CD4-positive, alpha-beta T cell treated with Interleukin-17A for 1 hour (primary cell): Measurements from ENCODE around the gene SLC24A4.

Experiments
- DNase-seq: peaks from one replicate; pipeline ENCODE4 v3.0.0-alpha.2; 2020

Gene SLC24A4

DNA sequence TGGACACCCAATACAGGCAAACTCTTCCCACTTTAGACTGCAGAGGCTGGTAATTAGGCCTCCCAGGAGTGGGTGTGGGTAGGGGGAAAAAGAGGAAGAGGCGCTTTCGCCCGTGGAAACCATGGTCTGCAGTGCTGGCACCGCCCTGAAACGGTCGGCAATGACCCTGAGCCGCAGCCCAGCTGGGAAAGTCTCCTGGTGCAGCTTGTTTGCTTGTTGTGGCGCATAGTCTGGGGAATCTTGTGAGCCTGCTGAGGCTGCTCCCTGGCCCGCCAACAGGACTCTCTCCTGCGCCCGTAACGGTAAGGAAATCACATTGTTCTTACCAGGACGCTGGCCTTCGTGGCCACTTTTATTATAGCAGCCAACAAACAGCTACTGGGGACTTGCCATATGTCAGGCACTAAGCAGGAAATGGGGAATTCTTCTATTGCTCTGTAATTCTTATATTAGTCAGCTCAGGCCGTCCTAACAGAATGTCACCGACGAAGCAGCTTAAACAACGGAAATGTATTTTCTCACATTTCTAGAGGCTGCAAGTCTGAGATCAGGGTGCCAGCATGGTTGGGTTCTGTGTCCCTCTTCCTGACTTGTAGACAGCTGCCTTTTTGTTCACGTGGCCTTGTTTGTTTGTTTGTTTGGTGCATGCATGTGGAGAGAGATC lies 138.1 kb downstream of the SLC24A4 start:
- peak; percentile 45 for DNase-seq

GRCh38 chr14:92461891-92462290 lies 138.9 kb downstream of the SLC24A4 start:
- no peak for DNase-seq

- no peak for DNase-seq
These were observed 139.6 kb downstream of the SLC24A4 start for GRCh38 chr14:92462568-92462967.

DNA sequence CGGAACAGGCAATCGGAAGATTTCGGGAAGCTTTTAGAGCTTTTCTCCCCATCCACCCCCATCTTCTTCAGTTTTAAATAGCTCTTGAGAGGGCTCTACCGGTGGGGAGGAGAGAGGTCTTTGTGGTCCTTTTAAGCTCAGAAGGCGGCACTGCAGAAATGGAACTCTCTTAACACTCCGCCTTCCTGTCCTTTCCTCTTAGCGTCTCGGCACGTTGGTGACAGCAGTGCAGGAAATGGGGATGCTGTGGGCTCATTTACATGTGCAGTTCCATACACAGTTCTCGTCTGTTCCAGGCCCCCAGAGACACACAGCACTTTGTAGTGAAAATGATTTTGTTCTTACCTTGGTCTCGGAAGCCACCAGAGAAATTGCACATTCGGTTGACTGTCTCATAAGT lies 140.2 kb downstream of the SLC24A4 start:
- peak; percentile 12 for DNase-seq

DNA sequence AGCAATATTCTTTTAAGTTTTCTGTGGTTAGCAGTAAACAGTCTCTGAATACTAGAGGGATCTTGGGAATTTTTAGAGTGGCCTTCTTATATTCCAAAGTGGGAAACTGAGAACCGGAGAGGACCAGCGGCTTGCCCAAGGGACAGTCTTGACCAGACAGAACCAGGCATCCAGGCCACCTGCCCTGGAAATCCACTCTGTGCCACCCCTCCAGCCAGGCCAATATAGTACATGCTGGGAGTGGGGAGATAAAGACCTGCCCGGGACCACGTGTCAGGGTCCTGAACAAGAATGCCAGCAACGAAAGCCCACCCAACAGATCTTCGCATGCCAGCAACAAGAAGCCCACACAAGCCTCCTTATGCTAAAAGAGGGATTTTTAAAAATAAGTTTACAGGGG lies 141.2 kb downstream of the SLC24A4 start:
- no peak for DNase-seq

- DNase-seq: no peak
These were observed 141.8 kb downstream of the SLC24A4 start for GRCh38 chr14:92464716-92465115.

GRCh38 chr14:92465353-92466055 lies 142.5 kb downstream of the SLC24A4 start:
- DNase-seq: no peak

DNA sequence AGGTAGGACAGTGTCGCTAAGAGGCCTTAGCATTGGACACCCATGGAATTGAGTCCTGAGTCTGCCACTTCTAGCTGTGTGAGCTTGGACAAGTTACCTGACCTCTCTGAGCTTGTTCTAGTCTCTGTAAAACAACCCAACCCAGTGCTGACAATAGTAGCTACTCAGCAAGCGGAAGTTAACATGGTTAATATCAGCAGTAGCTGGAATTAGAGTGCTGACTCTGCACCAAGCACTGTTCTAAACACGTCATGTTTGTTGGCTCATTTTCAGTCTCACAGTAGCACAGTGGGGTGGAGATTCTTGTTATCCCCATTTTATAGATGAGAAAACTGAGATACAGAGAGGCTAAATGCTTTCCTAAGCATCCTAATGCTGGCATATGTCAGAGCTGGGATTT lies 143.1 kb downstream of the SLC24A4 start:
- no peak for DNase-seq

DNA sequence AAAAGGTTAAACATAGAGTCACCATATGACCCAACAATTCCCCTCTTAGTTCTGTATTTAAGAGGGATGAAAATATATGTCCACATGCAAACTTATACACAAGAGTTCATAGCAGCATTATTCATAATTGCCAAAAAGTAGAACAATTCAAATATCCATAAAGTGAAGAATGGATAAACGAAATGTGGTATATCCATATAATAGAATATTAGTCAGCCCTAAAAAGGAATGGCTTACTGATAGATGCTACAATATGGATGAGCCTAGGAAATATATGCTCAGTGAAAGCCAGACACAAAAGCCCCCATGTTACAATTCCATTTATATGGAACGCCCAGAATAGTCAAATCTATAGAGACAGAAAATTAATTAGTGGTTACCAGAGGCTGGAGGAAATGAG lies 146.6 kb downstream of the SLC24A4 start:
- DNase-seq: no peak

DNA sequence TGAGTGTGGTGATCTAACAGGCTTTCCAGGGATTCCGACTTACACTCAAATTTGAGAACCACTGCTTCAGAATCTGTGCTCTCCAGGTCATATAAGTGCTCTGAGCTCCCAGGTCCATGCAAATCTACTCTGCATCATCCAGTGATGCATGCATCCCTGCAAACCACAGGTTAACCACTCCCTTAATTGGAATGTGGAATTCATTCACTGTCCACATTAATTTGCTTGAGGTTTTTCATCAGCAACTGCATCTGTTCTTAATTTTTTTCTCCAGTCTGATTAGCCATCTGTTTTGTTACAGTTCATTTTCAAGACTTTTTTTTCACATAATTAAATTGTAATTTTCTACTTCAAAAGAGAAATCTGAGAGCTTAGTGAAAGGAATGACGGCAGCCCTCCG lies 147.2 kb downstream of the SLC24A4 start:
- DNase-seq: no peak

GRCh38 chr14:92470811-92471210 lies 147.8 kb downstream of the SLC24A4 start:
- DNase-seq: no peak

DNA sequence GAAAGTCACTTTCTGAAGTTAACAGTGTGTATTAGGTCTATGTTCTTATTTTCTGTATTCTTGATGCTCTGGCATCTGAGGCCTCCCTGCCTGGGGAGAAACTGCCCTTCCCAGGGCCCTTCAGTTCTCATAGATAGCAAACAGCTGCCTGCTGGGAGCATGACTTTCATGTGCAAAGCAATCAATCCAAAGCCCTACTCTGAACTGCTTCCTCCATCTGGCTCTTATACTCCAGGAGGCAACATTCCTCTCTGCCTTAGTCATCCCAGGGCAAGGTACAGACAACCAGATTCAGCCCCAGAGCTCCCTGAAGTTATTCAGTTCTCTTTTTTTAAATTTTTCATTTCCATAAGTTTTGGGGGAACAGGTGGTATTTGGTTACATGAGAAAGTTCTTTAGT lies 149.0 kb downstream of the SLC24A4 start:
- no peak for DNase-seq

DNA sequence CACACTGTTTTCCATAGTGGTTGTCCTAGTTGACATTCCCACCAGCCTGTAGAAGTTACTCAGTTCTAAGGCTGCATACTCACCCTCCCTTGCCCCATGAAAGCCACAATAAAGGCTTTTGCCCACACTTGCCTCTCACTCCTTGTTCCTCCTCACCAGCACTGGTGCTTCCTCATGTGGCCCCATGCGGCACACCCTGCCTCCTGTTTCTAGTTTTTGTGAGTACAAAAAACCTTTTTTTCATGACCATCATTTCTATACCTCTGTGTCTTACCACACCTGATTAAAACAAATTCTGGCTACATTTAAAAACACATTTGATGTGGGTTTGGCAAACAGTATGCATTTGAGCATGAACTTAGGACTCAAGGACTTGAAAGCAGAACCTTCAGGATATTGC lies 149.9 kb downstream of the SLC24A4 start:
- no peak for DNase-seq

DNA sequence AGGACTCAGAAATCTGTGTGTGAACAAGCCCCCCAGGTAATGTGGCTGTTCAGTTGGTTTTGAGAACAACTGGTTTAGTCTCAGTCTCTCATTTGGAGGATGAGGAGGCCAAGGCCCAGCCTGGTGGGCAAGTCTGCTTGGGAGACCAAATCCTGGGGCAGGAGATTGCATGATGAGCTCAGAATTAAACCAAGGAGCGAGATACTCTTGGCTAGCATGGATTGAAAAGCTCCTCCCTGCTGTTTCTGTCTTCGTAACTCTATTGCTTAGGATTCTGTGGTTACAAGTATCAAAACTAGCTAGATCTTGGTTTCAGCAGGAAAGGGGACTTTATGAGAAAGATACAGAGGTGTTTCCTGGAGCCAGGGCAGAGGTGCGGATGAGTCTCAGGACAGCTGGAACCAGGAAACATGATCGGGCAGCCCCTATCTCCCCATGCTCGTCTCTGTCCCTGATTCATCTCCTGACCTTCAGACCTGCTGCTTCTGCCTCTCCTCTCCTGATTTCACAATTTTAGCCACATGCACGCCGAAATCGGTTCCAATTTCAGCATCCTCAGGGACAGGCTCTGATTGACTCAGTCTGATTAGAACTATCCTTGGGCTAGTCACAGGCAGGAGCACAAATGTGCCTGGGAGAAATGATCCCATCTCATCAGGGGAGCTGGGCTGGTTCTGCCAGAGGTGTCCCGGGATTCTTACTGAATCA lies 150.4 kb downstream of the SLC24A4 start:
- no peak for DNase-seq

GRCh38 chr14:92473969-92474535 lies 151.1 kb downstream of the SLC24A4 start:
- DNase-seq: no peak

- DNase-seq: no peak
These were observed 152.1 kb downstream of the SLC24A4 start for GRCh38 chr14:92475037-92475436.

- DNase-seq: no peak
These were observed 152.7 kb downstream of the SLC24A4 start for GRCh38 chr14:92475451-92476187.

DNA sequence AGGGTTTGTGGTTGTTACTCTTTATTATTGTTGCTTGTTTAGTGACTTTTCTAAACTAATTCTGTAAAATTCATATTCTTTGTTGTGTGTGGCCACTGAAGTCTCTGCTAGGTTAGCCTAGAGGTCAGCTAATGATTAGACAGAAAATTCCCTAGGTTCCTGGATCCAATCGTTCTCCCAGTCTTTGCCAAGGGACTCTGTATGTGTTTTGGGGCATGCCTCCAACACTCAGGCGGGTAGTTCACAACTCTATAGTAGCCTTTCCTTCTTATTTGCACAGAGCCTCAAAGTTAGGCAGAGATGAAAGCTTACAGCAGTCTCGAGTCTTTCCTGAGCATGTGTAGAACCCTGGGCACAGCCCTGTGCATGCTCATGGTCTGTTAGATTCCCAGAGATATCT lies 157.9 kb downstream of the SLC24A4 start:
- no peak for DNase-seq

- no peak for DNase-seq
These were observed 158.4 kb downstream of the SLC24A4 start for GRCh38 chr14:92481386-92481785.

- no peak for DNase-seq
These were observed 159.0 kb downstream of the SLC24A4 start for GRCh38 chr14:92481811-92482555.

- no peak for DNase-seq
These were observed 159.8 kb downstream of the SLC24A4 start for GRCh38 chr14:92482621-92483319.
